MM.1S (cell line): ENCODE results near the gene GTF2IRD2.
"Not testable (repeated sequence)": the region's sequence is repeated elsewhere in the genome, so short reads cannot be mapped to it uniquely, and the experiment has no call there.

ENCODE experiments used
- EZH2 ChIP-seq: fragments of 300-600 bp; sonication (generic); optimal IDR thresholded peaks from 2 replicates; pipeline ENCODE3; 2017; ENCODE audit warnings: low read depth, mild to moderate bottlenecking, antibody characterized with exemption, low read length, mixed read lengths
- EZH2phosphoT487 ChIP-seq: fragments of 300-600 bp; sonication (generic); IDR thresholded peaks from 2 replicates; pipeline ENCODE4 v1.6.1; 2018; ENCODE audit warnings: antibody characterized with exemption, low read length
- TF ChIP-seq, protein P1 (sequence below): fragments of 300-600 bp; sonication (generic); IDR thresholded peaks from 2 replicates; pipeline ENCODE4 v1.5.1; 2016; ENCODE audit warnings: antibody characterized with exemption, low read length, mixed read lengths

DNA sequence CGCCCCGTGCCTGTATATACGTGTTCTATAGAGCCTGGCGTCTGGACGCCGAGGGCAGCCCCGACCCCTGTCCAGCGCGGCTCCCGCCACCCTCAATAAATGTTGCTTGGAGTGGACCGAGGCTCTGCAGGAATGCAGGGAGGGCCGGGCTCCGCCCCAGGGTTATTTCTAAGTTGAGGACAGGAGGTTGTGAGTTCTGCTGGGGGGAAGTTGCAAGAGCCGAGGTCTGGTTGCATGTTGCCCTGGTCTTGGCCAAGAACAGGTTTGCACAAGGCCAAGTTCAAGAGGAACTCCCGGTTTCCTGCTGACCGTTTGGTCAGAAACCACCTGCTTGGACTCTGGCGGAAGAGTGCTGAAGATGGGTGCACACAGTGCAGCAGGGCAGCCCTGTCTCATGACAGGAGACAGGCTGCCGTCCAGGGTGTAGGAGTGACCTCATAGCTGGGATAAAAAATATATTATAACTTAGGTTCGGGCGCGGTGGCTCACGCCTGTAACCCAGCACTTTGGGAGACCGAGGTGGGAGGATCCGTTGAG lies 62.1 kb downstream of the GTF2IRD2 start:
- TF ChIP-seq EZH2, EZH2phosphoT487: not testable (repeated sequence)
- TF ChIP-seq, protein P1, sequence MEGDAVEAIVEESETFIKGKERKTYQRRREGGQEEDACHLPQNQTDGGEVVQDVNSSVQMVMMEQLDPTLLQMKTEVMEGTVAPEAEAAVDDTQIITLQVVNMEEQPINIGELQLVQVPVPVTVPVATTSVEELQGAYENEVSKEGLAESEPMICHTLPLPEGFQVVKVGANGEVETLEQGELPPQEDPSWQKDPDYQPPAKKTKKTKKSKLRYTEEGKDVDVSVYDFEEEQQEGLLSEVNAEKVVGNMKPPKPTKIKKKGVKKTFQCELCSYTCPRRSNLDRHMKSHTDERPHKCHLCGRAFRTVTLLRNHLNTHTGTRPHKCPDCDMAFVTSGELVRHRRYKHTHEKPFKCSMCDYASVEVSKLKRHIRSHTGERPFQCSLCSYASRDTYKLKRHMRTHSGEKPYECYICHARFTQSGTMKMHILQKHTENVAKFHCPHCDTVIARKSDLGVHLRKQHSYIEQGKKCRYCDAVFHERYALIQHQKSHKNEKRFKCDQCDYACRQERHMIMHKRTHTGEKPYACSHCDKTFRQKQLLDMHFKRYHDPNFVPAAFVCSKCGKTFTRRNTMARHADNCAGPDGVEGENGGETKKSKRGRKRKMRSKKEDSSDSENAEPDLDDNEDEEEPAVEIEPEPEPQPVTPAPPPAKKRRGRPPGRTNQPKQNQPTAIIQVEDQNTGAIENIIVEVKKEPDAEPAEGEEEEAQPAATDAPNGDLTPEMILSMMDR: not testable (repeated sequence)
